Uterus (tissue), 2 donors: ENCODE measurements around the gene ARSG.

Experiments used
- POLR2A ChIP-seq, 2 donors: fragments of 450-650 bp; IDR thresholded peaks; one replicate each; pipeline ENCODE4 v1.6.1; 2016; ENCODE audit warnings: antibody characterized with exemption in 2 of 2, mild to moderate bottlenecking in 1 of 2, moderate library complexity in 1 of 2
- TF ChIP-seq, protein P1 (sequence below), 4 experiments: fragments of 200-600 bp in 2 of 4; fragments of 450-650 bp in 2 of 4; sonication (generic) in 2 of 4; IDR thresholded peaks; one replicate each; pipeline ENCODE4 v1.5.1; 2016 to 2019; ENCODE audit warnings: antibody characterized with exemption in 4 of 4, mild to moderate bottlenecking in 2 of 4, moderate library complexity in 1 of 4

DNA sequence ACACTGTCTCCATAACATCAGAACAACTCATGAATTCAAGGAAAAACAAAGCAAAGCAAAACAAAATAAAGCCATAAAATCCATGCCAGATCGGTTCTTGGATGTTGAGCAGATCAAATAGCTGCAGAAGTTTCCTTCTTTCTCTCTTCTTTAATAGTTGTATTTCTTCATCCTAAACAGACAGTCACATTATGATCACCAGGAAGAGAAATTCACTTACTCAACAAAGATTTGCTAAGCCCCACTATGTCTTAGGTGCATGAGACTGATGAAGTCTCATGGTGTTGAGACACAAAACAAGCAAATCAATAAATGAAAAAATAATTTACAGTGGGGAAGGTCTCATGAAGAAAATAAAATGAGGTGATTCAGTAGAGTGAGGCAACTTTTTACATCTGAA, 93.2 kb downstream of the ARSG start:
- TF ChIP-seq, protein P1, sequence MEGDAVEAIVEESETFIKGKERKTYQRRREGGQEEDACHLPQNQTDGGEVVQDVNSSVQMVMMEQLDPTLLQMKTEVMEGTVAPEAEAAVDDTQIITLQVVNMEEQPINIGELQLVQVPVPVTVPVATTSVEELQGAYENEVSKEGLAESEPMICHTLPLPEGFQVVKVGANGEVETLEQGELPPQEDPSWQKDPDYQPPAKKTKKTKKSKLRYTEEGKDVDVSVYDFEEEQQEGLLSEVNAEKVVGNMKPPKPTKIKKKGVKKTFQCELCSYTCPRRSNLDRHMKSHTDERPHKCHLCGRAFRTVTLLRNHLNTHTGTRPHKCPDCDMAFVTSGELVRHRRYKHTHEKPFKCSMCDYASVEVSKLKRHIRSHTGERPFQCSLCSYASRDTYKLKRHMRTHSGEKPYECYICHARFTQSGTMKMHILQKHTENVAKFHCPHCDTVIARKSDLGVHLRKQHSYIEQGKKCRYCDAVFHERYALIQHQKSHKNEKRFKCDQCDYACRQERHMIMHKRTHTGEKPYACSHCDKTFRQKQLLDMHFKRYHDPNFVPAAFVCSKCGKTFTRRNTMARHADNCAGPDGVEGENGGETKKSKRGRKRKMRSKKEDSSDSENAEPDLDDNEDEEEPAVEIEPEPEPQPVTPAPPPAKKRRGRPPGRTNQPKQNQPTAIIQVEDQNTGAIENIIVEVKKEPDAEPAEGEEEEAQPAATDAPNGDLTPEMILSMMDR (IDR thresholded peaks at IDR 0.05), result peak in 1 of 4 experiments; percentile 11
- TF ChIP-seq POLR2A (IDR thresholded peaks at IDR 0.05), result no peak
